KMS-11 (cell line): ENCODE measurements around the gene ANKFY1.
"Not testable (repeated sequence)": the region's sequence is repeated elsewhere in the genome, so short reads cannot be mapped to it uniquely, and the experiment has no call there.

ENCODE experiments used
- H2AFZ ChIP-seq: fragments of 200-600 bp; sonication (generic); 2 replicates; pipeline ENCODE4 v1.6.1; 2016; ENCODE audit warnings: antibody characterized with exemption, mixed run types, low read depth
- H3K27ac ChIP-seq: fragments of 200-600 bp; sonication (generic); 2 replicates; pipeline ENCODE4 v1.6.1; 2016; ENCODE audit warnings: mild to moderate bottlenecking, mixed run types
- H3K27me3 ChIP-seq: fragments of 200-600 bp; sonication (generic); 2 replicates; pipeline ENCODE4 v1.6.1; 2017; ENCODE audit warnings: mild to moderate bottlenecking, low read depth, mixed run types, moderate library complexity; ENCODE audit not compliant: insufficient read depth
- H3K36me3 ChIP-seq: fragments of 200-600 bp; sonication (generic); 2 replicates; pipeline ENCODE4 v1.6.1; 2017; ENCODE audit warnings: mild to moderate bottlenecking, mixed run types; ENCODE audit not compliant: insufficient read depth
- H3K4me1 ChIP-seq: fragments of 200-600 bp; sonication (generic); 2 replicates; pipeline ENCODE4 v1.6.1; 2016; ENCODE audit warnings: mild to moderate bottlenecking, low read depth, mixed run types; ENCODE audit not compliant: poor library complexity, severe bottlenecking
- H3K4me2 ChIP-seq: fragments of 200-600 bp; sonication (generic); 2 replicates; pipeline ENCODE4 v1.7.0; 2016; ENCODE audit warnings: mild to moderate bottlenecking, mixed run types
- H3K4me3 ChIP-seq: fragments of 200-600 bp; sonication (generic); IDR thresholded peaks from 2 replicates; pipeline ENCODE4 v1.6.1; 2017; ENCODE audit warnings: low read depth, low read length, mixed read lengths; ENCODE audit not compliant: insufficient read depth
- H3K79me2 ChIP-seq: fragments of 200-600 bp; sonication (generic); 2 replicates; pipeline ENCODE4 v1.6.1; 2016; ENCODE audit warnings: low read depth, mixed run types; ENCODE audit not compliant: insufficient read depth
- H3K9ac ChIP-seq: fragments of 200-600 bp; sonication (generic); 2 replicates; pipeline ENCODE4 v1.6.1; 2016; ENCODE audit warnings: mild to moderate bottlenecking, mixed run types
- H4K20me1 ChIP-seq: fragments of 200-600 bp; sonication (generic); 2 replicates; pipeline ENCODE4 v1.6.1; 2016; ENCODE audit warnings: mild to moderate bottlenecking, mixed run types; ENCODE audit not compliant: insufficient read depth
- CTCF ChIP-seq: fragments of 200-600 bp; sonication (generic); conservative IDR thresholded peaks from 2 replicates; pipeline ENCODE4 v1.6.1; 2017; ENCODE audit warnings: low read depth, mild to moderate bottlenecking, antibody characterized with exemption, low read length, moderate library complexity, mixed read lengths

Gene ANKFY1

GRCh38 chr17:4198995-4199394 is 64.8 kb downstream of the ANKFY1 start:
- H3K27ac ChIP-seq: no peak overlapping the region
- H3K79me2 ChIP-seq: no peaks in the 10 kb centered on the region
- H3K4me3 ChIP-seq: no peak overlapping the region
- peaks cover 3% of the 10 kb centered on the region for H3K4me1 ChIP-seq
- H4K20me1 ChIP-seq: no peaks in the 10 kb centered on the region
- TF ChIP-seq CTCF: no peak
- H2AFZ ChIP-seq: no peak overlapping the region
- no peaks in the 10 kb centered on the region for H3K27me3 ChIP-seq
- no peaks in the 10 kb centered on the region for H3K36me3 ChIP-seq
- H3K9ac ChIP-seq: no peak overlapping the region
- no peak overlapping the region for H3K4me2 ChIP-seq

GRCh38 chr17:4195306-4195705 is 68.5 kb downstream of the ANKFY1 start:
- Histone ChIP-seq H3K36me3 (no peaks in the 10 kb centered on the region), H4K20me1 (no peaks in the 10 kb centered on the region), H2AFZ (no peak overlapping the region), H3K4me3 (no peak overlapping the region), H3K79me2 (no peaks in the 10 kb centered on the region), H3K4me2 (no peak overlapping the region), H3K27ac (no peak overlapping the region), H3K4me1 (peaks cover 3% of the 10 kb centered on the region), H3K9ac (no peak overlapping the region), H3K27me3 (no peaks in the 10 kb centered on the region)
- no peak for TF ChIP-seq CTCF

DNA sequence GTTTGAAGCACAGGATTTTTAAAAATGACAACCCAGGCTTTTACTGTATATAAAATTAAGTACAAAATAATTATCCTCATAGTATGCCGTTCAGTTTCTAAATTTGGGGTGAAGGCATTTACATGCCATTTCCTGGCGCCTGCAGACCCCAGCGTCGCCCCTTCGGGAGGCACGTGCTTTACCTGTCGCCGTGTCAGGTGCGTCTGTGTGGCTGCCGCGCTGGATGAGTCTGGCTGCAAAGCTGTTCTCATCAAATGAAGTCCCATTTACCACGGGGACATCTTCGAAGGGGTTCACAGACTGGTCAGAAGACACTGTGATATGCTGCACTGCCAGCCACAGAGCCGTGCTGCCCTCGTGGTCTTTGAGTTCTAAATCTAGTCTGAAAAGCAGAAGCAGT is 69.0 kb downstream of the ANKFY1 start:
- Histone ChIP-seq H3K36me3 (no peaks in the 10 kb centered on the region), H3K27me3 (no peaks in the 10 kb centered on the region), H4K20me1 (no peaks in the 10 kb centered on the region), H3K27ac (no peak overlapping the region), H3K79me2 (no peaks in the 10 kb centered on the region), H3K9ac (no peak overlapping the region), H3K4me1 (peaks cover 3% of the 10 kb centered on the region), H3K4me3 (no peak overlapping the region), H2AFZ (no peak overlapping the region), H3K4me2 (no peak overlapping the region)
- TF ChIP-seq CTCF: no peak

DNA sequence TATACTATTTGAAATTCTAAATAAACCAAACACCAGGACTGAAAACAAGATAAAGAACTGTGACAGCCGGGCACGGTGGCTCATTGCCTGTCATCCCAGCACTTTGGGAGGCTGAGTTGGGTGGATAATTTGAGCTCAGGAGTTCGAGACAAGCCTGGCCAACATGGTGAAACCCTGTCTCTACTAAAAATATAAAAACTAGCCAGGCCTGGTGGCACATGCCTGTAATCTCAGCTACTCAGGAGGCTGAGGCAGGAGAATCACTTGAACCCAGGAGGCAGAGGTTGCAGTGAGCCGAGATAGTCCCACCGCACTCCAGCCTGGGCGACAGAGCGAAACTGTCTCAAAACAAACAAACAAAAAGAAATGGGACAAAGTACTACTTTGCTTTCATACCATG is 73.0 kb downstream of the ANKFY1 start:
- H3K4me1 ChIP-seq, H2AFZ ChIP-seq, H3K27me3 ChIP-seq, H3K4me2 ChIP-seq, H3K9ac ChIP-seq, H3K27ac ChIP-seq, H3K4me3 ChIP-seq, H4K20me1 ChIP-seq, H3K36me3 ChIP-seq, H3K79me2 ChIP-seq: not testable (repeated sequence)

GRCh38 chr17:4189280-4189679 is 74.5 kb downstream of the ANKFY1 start:
- no peak overlapping the region for H3K27ac ChIP-seq
- TF ChIP-seq CTCF: no peak
- no peak overlapping the region for H3K4me3 ChIP-seq
- H3K9ac ChIP-seq: no peak overlapping the region
- no peak overlapping the region for H2AFZ ChIP-seq
- H3K4me2 ChIP-seq: no peak overlapping the region
- no peaks in the 10 kb centered on the region for H3K79me2 ChIP-seq
- H3K4me1 ChIP-seq: no peaks in the 10 kb centered on the region
- H3K36me3 ChIP-seq: no peaks in the 10 kb centered on the region
- no peaks in the 10 kb centered on the region for H3K27me3 ChIP-seq
- H4K20me1 ChIP-seq: no peaks in the 10 kb centered on the region
